H1 (cell line): ENCODE data around the gene PSMD3. TPM values are rescaled to one million over a fixed set of nuclear protein-coding genes. Genes with fewer than 3 reads are reported as not detected.

Source experiments
- HDAC2 ChIP-seq, 2 experiments: fragments of 300-600 bp in 1 of 2; sonication (generic) in 1 of 2; IDR thresholded peaks; 2 replicates each; pipeline ENCODE4 v1.6.1; 2011 to 2012; ENCODE audit warnings: low read depth in 2 of 2, low read length in 2 of 2, mild to moderate bottlenecking in 2 of 2, moderate library complexity in 2 of 2, borderline replicate concordance in 1 of 2, inconsistent platforms in 1 of 2
- TCF12 ChIP-seq: IDR thresholded peaks from 2 replicates; pipeline ENCODE4 v1.6.1; 2011; ENCODE audit warnings: low read depth, mild to moderate bottlenecking, low read length
- polyA plus RNA-seq, 7 experiments: library from polyadenylated mRNA; depleted of rRNA in 3 of 7; stranded (reverse) in 5 of 7; unstranded in 2 of 7; fragments of >200 nt in 5 of 7; fragments of 200-250 nt in 2 of 7; gene quantifications; 1 replicate in 5 of 7; 2 replicates in 1 of 7; 4 replicates in 1 of 7; pipeline versions ENCODE4 v1.2.1 to v1.2.3, GENCODE V29; 2011 to 2013; ENCODE audit warnings: missing spikeins in 2 of 7, mixed read lengths in 2 of 7
- total RNA-seq: library from RNA; stranded (reverse); fragmentation: NEBNext Ultra II Directional; extraction: Animal tissue kit (Norgen Biotek cat#: 25700); gene quantifications from 2 replicates; pipeline ENCODE4 v1.2.1, GENCODE V29; 2021

Gene PSMD3
- total and polyA plus RNA-seq, 2 of the 8 experiments (the other 6 are each of a cell fraction or from before 2014, with no cell fraction given): 151 to 198 TPM

DNA sequence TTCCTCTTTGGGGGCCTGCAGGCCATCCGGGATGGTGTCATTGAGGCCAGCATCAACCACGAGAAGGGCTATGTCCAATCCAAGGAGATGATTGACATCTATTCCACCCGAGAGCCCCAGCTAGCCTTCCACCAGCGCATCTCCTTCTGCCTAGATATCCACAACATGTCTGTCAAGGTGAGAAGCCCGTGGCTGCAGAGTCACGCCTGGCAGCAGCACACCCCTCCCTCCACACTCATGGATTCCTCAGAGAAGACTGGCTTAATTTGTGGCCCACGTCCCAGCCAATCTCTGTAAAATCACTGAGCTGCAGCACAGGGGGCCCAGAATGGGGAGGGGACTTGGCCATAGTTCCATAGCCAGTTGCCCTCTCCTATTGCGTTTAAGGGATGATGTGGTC, 15.6 kb downstream of the PSMD3 start (continued):
- TF ChIP-seq HDAC2 (IDR thresholded peaks at IDR 0.05; ENCODE audit: borderline replicate concordance in 1 of 2, low read depth in 2 of 2, low read length in 2 of 2) (no peak), TCF12 (no peak)
- TF ChIP-seq, all 59 proteins: peak for 0
